ENCODE results near the gene BIRC7.
A peak's percentile ranks its signal among the peaks of the same experiment; 100 is the strongest.

The BIRC7 gene

DNA sequence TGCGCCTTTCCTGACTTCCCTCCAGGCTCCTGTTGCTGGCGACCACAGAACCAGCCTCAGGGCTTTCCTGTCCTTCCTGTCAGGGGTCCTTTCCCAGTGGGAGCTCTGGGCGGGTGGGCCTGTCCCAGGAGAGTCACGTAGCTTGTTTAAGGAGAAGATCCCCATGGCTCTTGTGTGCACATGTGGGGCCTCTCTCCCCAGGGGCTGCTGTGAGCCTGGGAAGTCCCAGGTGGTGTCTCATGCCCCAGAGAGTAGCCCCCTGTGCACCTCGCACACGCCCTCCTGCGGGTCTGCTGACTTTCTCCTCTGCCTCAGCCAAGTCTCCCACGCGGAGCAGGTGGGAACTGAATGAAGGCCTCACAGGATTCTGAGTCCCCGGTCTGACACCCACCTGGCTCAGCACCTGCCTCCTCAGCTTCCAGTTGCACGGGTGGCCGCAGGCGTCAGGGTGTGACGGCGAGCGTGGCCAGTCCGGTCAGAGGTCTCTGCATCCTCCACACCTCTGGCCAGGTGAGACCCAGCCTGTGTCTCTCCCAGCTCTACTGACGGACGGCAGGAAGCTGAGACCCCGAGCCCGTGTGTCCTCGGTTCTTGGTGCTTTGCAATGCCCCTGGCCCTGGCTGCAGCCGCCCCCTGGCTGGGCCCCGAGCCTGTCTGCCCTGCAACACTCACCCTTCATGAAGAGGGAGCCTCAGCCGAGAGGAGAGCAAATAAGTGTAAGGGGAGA is 24.2 kb downstream of the BIRC7 start:
- DNase-seq = no peak
- Mint-ChIP-seq H3K27me3 (peaks cover 67% of the 10 kb centered on the region), H3K27ac (no peak overlapping the region), H3K4me3 (no peak overlapping the region), H3K9me3 (no peaks in the 10 kb centered on the region), H3K4me1 (peaks cover 17% of the 10 kb centered on the region)
- no peak for ATAC-seq

DNA sequence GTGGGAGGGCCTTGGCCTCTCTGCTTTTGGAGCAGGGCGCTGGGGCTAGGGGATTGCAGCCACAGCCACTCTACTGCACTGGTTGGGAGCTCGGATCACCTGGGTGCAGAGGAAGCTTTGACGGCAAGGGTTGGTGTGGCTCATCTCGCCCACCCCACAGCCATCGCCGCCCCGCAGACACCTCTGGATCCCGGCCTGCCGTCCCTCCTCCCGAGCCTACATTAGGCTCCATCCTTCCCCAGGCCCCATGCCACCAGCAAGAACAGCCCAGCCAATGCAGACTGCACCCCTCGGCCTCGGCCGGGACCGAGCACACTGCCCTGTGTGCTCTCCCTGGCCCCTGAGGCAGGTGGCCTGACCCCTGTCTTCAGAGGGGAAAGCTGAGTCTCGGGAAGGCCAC is 24.8 kb downstream of the BIRC7 start:
- Mint-ChIP-seq H3K27ac (no peak overlapping the region), H3K27me3 (peaks cover 66% of the 10 kb centered on the region), H3K9me3 (no peaks in the 10 kb centered on the region), H3K4me3 (no peak overlapping the region), H3K4me1 (peaks cover 12% of the 10 kb centered on the region)
- DNase-seq (no peak), ATAC-seq (no peak)

DNA sequence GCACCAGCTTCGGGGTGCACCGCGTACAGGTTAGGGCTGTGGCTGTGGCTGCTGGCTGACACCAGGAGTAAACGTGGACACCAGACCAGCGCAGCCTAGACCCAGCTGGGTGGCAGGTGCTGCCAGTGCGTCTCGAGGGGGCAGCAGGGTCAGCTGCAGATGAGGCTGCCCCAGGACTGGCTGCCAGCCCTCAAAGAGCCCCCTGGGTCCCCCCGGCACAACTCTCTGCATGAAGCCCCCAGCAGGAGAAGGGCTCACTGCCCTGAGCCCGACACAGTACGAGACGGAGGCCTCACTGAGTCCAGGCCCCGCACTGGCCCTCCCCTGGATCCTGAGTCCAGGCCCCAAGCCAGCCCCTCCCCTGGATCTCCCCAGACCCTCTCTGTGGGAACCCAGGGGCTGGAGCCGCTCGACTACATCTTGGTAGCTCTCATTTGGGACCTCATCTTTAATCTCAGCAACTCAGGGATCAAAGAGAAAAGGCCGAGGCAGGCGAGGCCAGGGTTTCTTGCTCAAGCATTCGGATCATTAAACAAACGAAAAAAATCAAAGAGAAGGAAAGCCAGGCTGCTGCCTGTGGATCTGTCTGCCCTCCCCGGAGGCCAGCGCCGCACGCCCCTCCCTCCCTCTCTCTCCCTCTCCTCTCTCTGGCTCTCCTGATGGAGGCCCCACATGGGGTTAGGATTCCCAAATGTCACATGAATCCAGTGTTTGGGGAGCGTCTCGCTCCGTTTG is 25.5 kb downstream of the BIRC7 start:
- Mint-ChIP-seq H3K27me3 (peaks cover 62% of the 10 kb centered on the region), H3K9me3 (no peaks in the 10 kb centered on the region), H3K4me1 (peaks cover 12% of the 10 kb centered on the region), H3K27ac (no peak overlapping the region), H3K4me3 (no peak overlapping the region)
- ATAC-seq (no peak), DNase-seq (no peak)

DNA sequence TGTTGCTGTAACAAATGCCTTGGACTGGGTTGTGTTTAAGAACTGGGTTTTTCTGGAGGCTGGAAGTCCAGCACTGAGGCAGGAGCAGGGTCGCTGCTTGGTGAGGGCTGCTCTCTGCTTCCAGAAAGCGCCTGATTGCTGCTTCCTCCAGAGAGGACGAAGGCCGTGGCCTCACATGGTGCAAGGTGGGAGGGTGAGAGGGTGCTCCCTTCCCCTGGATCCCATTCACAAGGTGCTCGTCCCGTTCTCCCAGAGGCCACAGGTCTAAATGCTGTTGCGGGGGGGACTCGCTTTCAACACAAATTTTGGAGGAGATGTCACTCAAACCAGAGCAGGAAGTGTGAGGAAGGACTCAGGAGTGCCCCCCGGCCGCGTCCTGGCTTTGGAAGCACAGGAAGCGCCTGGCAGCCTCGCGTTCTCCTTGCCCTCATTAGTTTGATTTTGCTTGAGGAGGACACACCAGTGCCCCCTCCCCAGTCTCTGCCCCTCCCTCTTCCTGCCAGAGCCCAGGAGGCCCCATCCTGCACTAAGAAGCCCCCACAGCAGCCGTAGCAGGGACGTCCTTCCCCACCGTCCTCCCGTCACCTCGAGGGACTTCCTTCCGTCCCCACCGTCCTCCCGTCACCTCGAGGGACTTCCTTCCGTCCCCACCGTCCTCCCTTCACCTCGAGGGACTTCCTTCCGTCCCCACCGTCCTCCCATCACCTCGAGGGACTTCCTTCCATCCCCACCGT is 26.3 kb downstream of the BIRC7 start:
- peak overlapping the region in 1 of 2 donors; percentile 91 for H3K27ac Mint-ChIP-seq
- peaks cover 12% of the 10 kb centered on the region for H3K4me1 Mint-ChIP-seq
- peak overlapping the region; percentile 22 to 59 for H3K4me3 Mint-ChIP-seq
- peaks cover 54% of the 10 kb centered on the region for H3K27me3 Mint-ChIP-seq
- DNase-seq (no peak), ATAC-seq (no peak)
- H3K9me3 Mint-ChIP-seq = no peaks in the 10 kb centered on the region

DNA sequence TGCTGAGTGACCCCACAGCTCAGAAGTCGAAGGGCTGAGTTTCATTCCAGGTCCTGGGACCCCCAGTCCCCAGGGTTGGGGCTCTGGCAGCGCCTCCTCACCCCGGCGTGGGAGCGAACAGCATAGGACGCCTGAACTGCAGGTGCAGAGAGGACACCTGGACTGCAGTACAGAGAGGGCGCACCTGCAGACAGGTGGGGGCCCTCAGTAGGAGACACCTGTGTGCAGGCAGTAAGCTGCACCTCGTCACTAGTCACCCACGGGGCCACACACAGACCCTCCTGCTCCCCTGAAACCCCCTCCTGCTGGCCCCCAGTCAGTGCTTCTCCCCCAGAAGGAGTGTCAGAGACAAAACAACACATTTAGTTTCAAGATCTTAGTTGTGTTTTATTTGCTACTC is 27.1 kb downstream of the BIRC7 start:
- Mint-ChIP-seq H3K27ac (peak overlapping the region in 1 of 2 donors; percentile 21), H3K4me3 (no peak overlapping the region), H3K9me3 (no peaks in the 10 kb centered on the region), H3K27me3 (peaks cover 49% of the 10 kb centered on the region), H3K4me1 (peaks cover 12% of the 10 kb centered on the region)
- ATAC-seq = no peak
- DNase-seq = no peak

GRCh38 chr20:63264000-63264399 is 28.3 kb downstream of the BIRC7 start:
- no peak overlapping the region for H3K4me3 Mint-ChIP-seq
- ATAC-seq (no peak), DNase-seq (no peak)
- H3K27me3 Mint-ChIP-seq = peaks cover 48% of the 10 kb centered on the region
- no peak overlapping the region for H3K27ac Mint-ChIP-seq
- no peaks in the 10 kb centered on the region for H3K9me3 Mint-ChIP-seq
- H3K4me1 Mint-ChIP-seq = peaks cover 12% of the 10 kb centered on the region

DNA sequence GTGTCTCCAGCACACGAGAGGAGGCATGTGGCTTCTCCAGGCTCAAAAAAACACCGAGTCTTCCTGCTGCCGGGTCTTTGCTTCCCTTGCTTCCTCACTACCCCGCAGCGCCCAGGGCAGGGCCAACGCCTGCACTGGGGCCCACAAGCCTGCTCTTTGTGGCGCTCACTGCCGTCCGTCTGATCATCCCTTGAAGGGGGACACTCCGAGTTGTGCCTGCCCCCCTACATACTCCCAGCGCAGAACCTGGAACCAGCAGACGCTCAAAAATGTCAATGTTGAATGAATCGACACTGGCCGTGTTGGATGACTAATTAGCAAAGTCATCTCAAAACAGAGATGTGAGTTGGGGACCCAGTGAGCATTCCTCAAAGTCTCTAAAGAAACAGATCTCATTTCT is 28.8 kb downstream of the BIRC7 start:
- Mint-ChIP-seq H3K27ac (peak overlapping the region; percentile 22 to 57), H3K27me3 (peaks cover 43% of the 10 kb centered on the region), H3K4me3 (no peak overlapping the region), H3K9me3 (no peaks in the 10 kb centered on the region), H3K4me1 (peaks cover 12% of the 10 kb centered on the region)
- no peak for DNase-seq
- no peak for ATAC-seq

GRCh38 chr20:63265891-63266515 is 30.3 kb downstream of the BIRC7 start:
- peaks cover 35% of the 10 kb centered on the region for H3K27me3 Mint-ChIP-seq
- H3K27ac Mint-ChIP-seq = no peak overlapping the region
- no peaks in the 10 kb centered on the region for H3K9me3 Mint-ChIP-seq
- no peak overlapping the region for H3K4me3 Mint-ChIP-seq
- no peak for ATAC-seq
- DNase-seq = no peak
- peaks cover 12% of the 10 kb centered on the region for H3K4me1 Mint-ChIP-seq

DNA sequence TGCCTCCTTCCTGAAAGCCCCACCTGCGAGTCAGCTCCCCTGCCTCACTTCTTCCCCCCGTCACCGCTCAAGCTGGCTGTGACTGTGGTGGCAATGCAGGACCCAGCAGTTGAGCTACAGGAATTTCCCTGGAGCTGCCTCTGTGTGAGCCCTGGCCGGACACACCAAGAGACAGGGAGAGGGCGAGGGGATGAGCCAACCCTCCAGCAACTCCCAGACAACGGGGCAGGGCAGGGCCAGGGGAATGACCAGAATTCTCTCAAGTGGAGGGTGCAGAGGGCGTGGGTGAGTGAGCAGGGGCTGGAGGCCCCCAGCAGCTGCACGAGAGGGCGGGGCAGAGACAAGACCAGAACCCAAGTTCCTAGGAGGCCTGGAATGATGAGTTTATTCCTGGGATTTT is 32.0 kb downstream of the BIRC7 start:
- Mint-ChIP-seq H3K27me3 (peaks cover 23% of the 10 kb centered on the region), H3K4me3 (no peak overlapping the region), H3K27ac (no peak overlapping the region), H3K4me1 (peaks cover 7% of the 10 kb centered on the region), H3K9me3 (no peaks in the 10 kb centered on the region)
- ATAC-seq = no peak
- no peak for DNase-seq

- Mint-ChIP-seq H3K4me1 (peaks cover 7% of the 10 kb centered on the region), H3K9me3 (no peaks in the 10 kb centered on the region), H3K27ac (no peak overlapping the region), H3K4me3 (no peak overlapping the region), H3K27me3 (peaks cover 17% of the 10 kb centered on the region)
- ATAC-seq (no peak), DNase-seq (no peak)
Observed at GRCh38 chr20:63268256-63268655, 32.6 kb downstream of the BIRC7 start.

DNA sequence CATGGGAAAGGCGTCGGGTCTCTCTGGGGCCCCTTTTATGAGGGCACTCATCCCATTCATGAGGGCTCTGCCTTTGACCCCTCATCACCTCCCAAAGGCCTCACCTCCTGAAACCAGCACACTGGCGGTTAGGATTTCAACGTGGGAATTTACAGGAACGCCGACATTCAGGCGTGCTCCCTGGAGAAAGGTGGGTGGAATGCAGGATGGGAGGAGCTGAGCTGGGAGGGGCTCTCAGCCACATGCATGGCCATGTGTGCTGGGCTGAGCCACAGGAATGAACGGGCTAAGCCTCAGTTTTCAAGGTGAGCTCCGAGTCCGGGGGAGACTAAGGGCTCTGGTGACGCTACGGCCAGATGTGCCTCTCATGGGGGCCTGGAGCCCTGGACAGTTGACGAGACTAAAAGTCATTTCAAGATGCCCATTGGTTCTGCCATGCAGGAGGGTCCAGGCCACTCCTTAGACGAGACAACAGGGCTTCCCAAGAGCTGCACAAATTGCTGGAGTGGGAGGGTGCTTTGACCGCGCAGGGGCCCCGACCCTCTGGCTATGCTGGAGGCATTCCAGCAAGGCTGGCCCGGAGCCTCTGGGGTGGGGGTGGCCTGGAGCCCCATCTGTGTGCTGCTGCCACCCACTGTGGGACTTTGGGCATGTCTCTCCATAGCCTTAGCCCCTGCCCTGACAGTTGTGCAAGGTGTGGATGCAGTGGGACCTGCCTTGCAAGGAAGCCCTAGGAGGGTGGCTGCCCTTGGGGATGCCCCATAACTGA is 33.1 kb downstream of the BIRC7 start:
- H3K4me1 Mint-ChIP-seq = peaks cover 13% of the 10 kb centered on the region

DNA sequence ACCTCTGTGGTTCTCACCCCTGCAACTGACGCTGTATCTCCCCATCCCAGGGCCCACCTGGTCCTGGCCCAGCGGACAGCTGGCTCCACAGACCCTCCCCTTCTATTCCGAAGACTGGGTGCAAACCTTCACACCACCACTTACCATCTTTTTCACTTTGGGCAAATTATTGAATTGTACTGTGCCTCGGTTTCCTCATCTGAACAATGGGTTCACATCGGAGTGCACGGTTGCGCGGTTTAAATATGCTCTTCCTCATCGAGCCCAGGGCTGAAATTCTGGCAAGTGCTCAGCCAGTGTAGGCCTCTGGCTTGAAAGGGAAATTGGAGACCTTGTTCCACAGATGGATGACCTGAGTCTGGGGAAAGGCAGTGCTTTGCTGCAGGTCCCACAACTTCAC is 34.0 kb downstream of the BIRC7 start:
- ATAC-seq (no peak), DNase-seq (no peak)
- Mint-ChIP-seq H3K27ac (peak overlapping the region in 1 of 2 donors; percentile 42), H3K9me3 (no peaks in the 10 kb centered on the region), H3K27me3 (peaks cover 10% of the 10 kb centered on the region), H3K4me3 (no peak overlapping the region), H3K4me1 (peaks cover 21% of the 10 kb centered on the region)

More for the DNA sequence above, 33.1 kb downstream of the BIRC7 start:
- ATAC-seq (no peak), DNase-seq (no peak)
- H3K9me3 Mint-ChIP-seq = no peaks in the 10 kb centered on the region
- H3K27me3 Mint-ChIP-seq = peaks cover 16% of the 10 kb centered on the region
- H3K4me3 Mint-ChIP-seq = no peak overlapping the region
- no peak overlapping the region for H3K27ac Mint-ChIP-seq

DNA sequence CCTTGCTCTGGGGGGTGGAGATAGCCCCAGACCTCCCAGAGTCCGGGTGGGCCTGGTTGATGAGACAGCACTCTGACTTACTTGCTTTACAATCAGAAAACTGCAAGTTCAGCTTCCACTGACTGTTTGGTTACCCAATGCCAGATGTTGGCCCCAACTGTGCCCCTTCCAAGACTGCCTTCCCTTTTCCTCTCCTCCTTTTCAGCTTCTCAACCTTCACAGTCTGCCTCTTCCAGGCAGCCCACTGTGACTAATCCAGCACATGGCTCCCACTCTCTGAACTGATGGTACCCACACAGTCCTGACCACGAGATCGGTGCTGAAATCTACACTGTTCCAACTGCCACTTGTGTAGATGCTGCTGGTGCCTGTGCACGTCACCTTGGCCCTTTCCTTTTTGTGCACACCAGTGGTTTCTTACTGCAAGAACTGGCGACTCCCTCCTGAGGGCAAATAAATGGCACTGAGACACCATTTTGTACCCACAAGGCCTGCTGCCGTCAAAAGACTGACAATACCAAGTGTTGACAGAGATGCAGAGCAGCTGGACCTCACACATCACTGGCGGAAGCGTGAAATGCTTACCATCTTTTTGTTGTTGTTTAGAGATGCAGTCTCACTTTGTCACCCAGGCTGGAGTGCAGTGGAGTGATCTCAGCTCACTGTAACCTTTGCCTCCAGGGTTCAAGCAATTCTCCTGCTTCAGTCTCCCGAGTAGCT is 35.1 kb downstream of the BIRC7 start:
- Mint-ChIP-seq H3K27ac (no peak overlapping the region), H3K4me1 (peaks cover 32% of the 10 kb centered on the region), H3K4me3 (no peak overlapping the region), H3K9me3 (no peaks in the 10 kb centered on the region), H3K27me3 (peaks cover under 1% of the 10 kb centered on the region)
- DNase-seq (no peak), ATAC-seq (no peak)
